ENCODE data around the gene BEGAIN.
"Not testable (repeated sequence)": the region's sequence is repeated elsewhere in the genome, so short reads cannot be mapped to it uniquely, and the experiment has no call there.

Gene BEGAIN

GRCh38 chr14:100534528-100535286 is 52.5 kb downstream of the BEGAIN start:
- peak; percentile 54 for DNase-seq

- DNase-seq: peak; percentile 54
These were observed 53.3 kb downstream of the BEGAIN start for GRCh38 chr14:100533656-100534485.

GRCh38 chr14:100532906-100533655 is 54.1 kb downstream of the BEGAIN start:
- no peak for DNase-seq

GRCh38 chr14:100532154-100532861 is 54.9 kb downstream of the BEGAIN start:
- DNase-seq: peak; percentile 56

GRCh38 chr14:100531152-100532121 is 55.8 kb downstream of the BEGAIN start:
- peak; percentile 47 for DNase-seq

- peak; percentile 45 for DNase-seq
These were observed 56.7 kb downstream of the BEGAIN start for GRCh38 chr14:100530270-100531072.

GRCh38 chr14:100529561-100530031 is 57.6 kb downstream of the BEGAIN start:
- DNase-seq: no peak

GRCh38 chr14:100528962-100529560 is 58.2 kb downstream of the BEGAIN start:
- DNase-seq: peak; percentile 48

GRCh38 chr14:100526632-100527031 is 60.6 kb downstream of the BEGAIN start:
- DNase-seq: peak; percentile 46

- DNase-seq: no peak
These were observed 61.2 kb downstream of the BEGAIN start for GRCh38 chr14:100526057-100526456.

GRCh38 chr14:100525615-100526014 is 61.6 kb downstream of the BEGAIN start:
- DNase-seq: peak; percentile 45

- peak; percentile 64 for DNase-seq
These were observed 62.3 kb downstream of the BEGAIN start for GRCh38 chr14:100524933-100525243.

- DNase-seq: peak; percentile 43
These were observed 62.8 kb downstream of the BEGAIN start for GRCh38 chr14:100524233-100524932.

- DNase-seq: no peak
These were observed 63.4 kb downstream of the BEGAIN start for GRCh38 chr14:100523843-100524169.

- DNase-seq: peak; percentile 45
These were observed 63.9 kb downstream of the BEGAIN start for GRCh38 chr14:100523131-100523842.

- DNase-seq: peak; percentile 50
These were observed 64.6 kb downstream of the BEGAIN start for GRCh38 chr14:100522616-100523099.

- not testable (repeated sequence) for DNase-seq
These were observed 81.2 kb downstream of the BEGAIN start for GRCh38 chr14:100506053-100506452.

- no peak for DNase-seq
These were observed 82.7 kb downstream of the BEGAIN start for GRCh38 chr14:100504372-100505078.
